ENCODE results near the gene SF3A1.
"Not testable (repeated sequence)": the region's sequence is repeated elsewhere in the genome, so short reads cannot be mapped to it uniquely, and the experiment has no call there.

SF3A1 gene

GRCh38 chr22:30356449-30357235 lies at the start of gene SF3A1, which contains the start of gene CCDC157:
Gene SF3A1 (minus strand): TSS chr22:30356894. CDS start chr22:30356792, 102 bp downstream.
Gene CCDC157 (plus strand): TSS chr22:30357007. CDS start chr22:30366001, 8,994 bp downstream.
- TF ChIP-seq ZNF274 (IDR thresholded peaks at IDR 0.05; ENCODE audit: low read depth, low read length), result no peak
- H3K4me3 ChIP-seq (ENCODE audit: low read length), result peak within 1 kb of the TSS; percentile 93

GRCh38 chr22:30406400-30406799 lies 49.7 kb upstream of the SF3A1 start:
- no peak for TF ChIP-seq ZNF274 (IDR thresholded peaks at IDR 0.05; ENCODE audit: low read depth, low read length)
- no peak overlapping the region for H3K4me3 ChIP-seq (ENCODE audit: low read length)

- H3K4me3 ChIP-seq (ENCODE audit: low read length), result no peak overlapping the region
- TF ChIP-seq ZNF274 (IDR thresholded peaks at IDR 0.05; ENCODE audit: low read depth, low read length), result no peak
Observed at GRCh38 chr22:30405731-30406130, 49.0 kb upstream of the SF3A1 start.

- TF ChIP-seq ZNF274 (IDR thresholded peaks at IDR 0.05; ENCODE audit: low read depth, low read length), result no peak
- H3K4me3 ChIP-seq (ENCODE audit: low read length), result no peak overlapping the region
Observed at GRCh38 chr22:30404307-30404706, 47.6 kb upstream of the SF3A1 start.

GRCh38 chr22:30402766-30403104 lies 46.0 kb upstream of the SF3A1 start:
- not testable (repeated sequence) for H3K4me3 ChIP-seq (ENCODE audit: low read length)

- no peak overlapping the region for H3K4me3 ChIP-seq (ENCODE audit: low read length)
- TF ChIP-seq ZNF274 (IDR thresholded peaks at IDR 0.05; ENCODE audit: low read depth, low read length), result no peak
Observed at GRCh38 chr22:30402028-30402765, 45.5 kb upstream of the SF3A1 start.

GRCh38 chr22:30401024-30401423 lies 44.3 kb upstream of the SF3A1 start:
- H3K4me3 ChIP-seq (ENCODE audit: low read length), result not testable (repeated sequence)

GRCh38 chr22:30400159-30400558 lies 43.5 kb upstream of the SF3A1 start:
- H3K4me3 ChIP-seq (ENCODE audit: low read length), result no peak overlapping the region
- TF ChIP-seq ZNF274 (IDR thresholded peaks at IDR 0.05; ENCODE audit: low read depth, low read length), result no peak

- no peak overlapping the region for H3K4me3 ChIP-seq (ENCODE audit: low read length)
- no peak for TF ChIP-seq ZNF274 (IDR thresholded peaks at IDR 0.05; ENCODE audit: low read depth, low read length)
Observed at GRCh38 chr22:30399718-30400117, 43.0 kb upstream of the SF3A1 start.

GRCh38 chr22:30398685-30399680 lies 42.3 kb upstream of the SF3A1 start:
- TF ChIP-seq ZNF274 (IDR thresholded peaks at IDR 0.05; ENCODE audit: low read depth, low read length), result no peak
- no peak overlapping the region for H3K4me3 ChIP-seq (ENCODE audit: low read length)

GRCh38 chr22:30397656-30398635 lies 41.3 kb upstream of the SF3A1 start:
- no peak for TF ChIP-seq ZNF274 (IDR thresholded peaks at IDR 0.05; ENCODE audit: low read depth, low read length)
- H3K4me3 ChIP-seq (ENCODE audit: low read length), result no peak overlapping the region

- peak within 1 kb of the TSS; percentile 27; the same call in 1 of the 2 replicates for H3K4me3 ChIP-seq (ENCODE audit: low read length)
- no peak for TF ChIP-seq ZNF274 (IDR thresholded peaks at IDR 0.05; ENCODE audit: low read depth, low read length)
Observed at GRCh38 chr22:30396871-30397655, 40.4 kb upstream of the SF3A1 start, which contains the start of gene SEC14L2. Gene SEC14L2 (plus strand): TSS chr22:30397018. CDS start chr22:30397117, 99 bp downstream.

Measured in GM08714 (cell line).